ENCODE results near the gene MAGIX. TPM values are rescaled to one million over a fixed set of nuclear protein-coding genes. Genes with fewer than 3 reads are reported as not detected.

Gene MAGIX
- polyA plus RNA-seq, 1 experiment, result 0.40 TPM

DNA sequence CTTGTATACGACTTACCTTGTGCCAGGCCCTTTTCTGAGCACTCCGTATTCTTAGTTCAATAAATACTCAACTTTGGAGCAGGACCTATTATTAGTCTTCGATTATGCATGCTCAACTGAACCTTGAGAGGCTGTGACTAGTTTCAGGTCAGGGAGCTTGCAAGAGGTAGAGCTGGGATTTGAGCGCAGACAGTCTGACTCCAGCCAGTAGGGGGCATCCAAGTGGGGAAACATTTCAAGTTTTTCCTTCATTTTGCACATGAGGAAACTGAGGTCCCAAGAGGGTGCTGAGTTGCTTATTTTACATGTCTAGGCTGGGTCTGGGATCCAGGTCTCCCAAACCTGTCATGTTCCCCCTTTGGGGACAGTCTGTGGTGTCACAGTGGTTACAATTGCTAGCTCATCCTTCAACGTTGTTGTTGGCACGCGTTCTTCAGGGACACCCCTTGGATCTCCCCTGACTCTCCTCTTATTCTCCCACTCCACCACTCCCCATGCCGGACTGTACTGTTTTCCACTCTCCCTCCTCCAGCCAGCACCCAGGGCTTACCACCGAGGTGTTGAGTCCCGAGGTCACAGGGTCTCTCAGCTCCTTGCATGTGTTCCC is 30.3 kb downstream of the MAGIX start:
- TF ChIP-seq, protein P1, sequence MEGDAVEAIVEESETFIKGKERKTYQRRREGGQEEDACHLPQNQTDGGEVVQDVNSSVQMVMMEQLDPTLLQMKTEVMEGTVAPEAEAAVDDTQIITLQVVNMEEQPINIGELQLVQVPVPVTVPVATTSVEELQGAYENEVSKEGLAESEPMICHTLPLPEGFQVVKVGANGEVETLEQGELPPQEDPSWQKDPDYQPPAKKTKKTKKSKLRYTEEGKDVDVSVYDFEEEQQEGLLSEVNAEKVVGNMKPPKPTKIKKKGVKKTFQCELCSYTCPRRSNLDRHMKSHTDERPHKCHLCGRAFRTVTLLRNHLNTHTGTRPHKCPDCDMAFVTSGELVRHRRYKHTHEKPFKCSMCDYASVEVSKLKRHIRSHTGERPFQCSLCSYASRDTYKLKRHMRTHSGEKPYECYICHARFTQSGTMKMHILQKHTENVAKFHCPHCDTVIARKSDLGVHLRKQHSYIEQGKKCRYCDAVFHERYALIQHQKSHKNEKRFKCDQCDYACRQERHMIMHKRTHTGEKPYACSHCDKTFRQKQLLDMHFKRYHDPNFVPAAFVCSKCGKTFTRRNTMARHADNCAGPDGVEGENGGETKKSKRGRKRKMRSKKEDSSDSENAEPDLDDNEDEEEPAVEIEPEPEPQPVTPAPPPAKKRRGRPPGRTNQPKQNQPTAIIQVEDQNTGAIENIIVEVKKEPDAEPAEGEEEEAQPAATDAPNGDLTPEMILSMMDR (IDR thresholded peaks at IDR 0.05; ENCODE audit: low read depth, low read length), result peak; percentile 65
- Histone ChIP-seq H3K27me3 (ENCODE audit: control insufficient read depth, insufficient read depth, low read length) (no peaks in the 10 kb centered on the region), H3K9me3 (ENCODE audit: control insufficient read depth, insufficient read depth, low read length) (no peaks in the 10 kb centered on the region), H3K4me3 (ENCODE audit: low read depth, low read length) (no peak overlapping the region), H3K27ac (ENCODE audit: low read depth, low read length) (no peak overlapping the region)
- POLR2A ChIA-PET, result interaction anchor here (0.5 kb wide), 1 partner anchor 1648 kb away, joined by 3 read pairs; no protein-coding TSS in a partner anchor
- DNase-seq (ENCODE audit: low read depth, low spot score), result no peak
- CTCF ChIA-PET, result interaction anchor here (0.8 to 2.0 kb wide), 8 partner anchors 9 to 562 kb away, joined by 3 to 9 read pairs (median 4); no protein-coding TSS in a partner anchor

DNA sequence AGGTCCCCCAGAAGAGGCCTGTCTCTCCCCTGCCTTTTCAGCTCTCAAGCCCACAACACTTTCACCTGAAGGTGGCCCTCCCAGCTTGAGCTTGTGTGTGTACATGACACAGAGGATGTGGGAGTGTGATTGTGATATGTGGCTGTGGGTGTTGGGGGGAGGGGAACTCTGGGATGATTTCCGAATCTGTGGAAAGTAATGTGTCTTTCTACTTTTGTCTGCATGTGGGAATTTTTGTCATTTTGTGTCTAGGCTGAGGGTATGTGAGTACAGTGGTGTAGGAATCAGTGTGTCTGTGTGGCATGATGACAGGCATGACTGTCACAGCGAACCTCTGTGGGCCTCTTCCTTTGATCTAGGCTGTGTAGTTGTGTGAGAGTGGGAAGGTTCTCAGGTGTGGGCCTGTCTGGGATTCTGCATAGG is 31.0 kb downstream of the MAGIX start:
- ChIA-PET CTCF (interaction anchor here (1.5 to 2.0 kb wide), 3 partner anchors 9 to 75 kb away, joined by 7 to 9 read pairs (median 8); no protein-coding TSS in a partner anchor), POLR2A (no interaction called here)
- TF ChIP-seq, protein P1 (IDR thresholded peaks at IDR 0.05; ENCODE audit: low read depth, low read length), result no peak
- Histone ChIP-seq H3K27ac (ENCODE audit: low read depth, low read length) (no peak overlapping the region), H3K9me3 (ENCODE audit: control insufficient read depth, insufficient read depth, low read length) (no peaks in the 10 kb centered on the region), H3K27me3 (ENCODE audit: control insufficient read depth, insufficient read depth, low read length) (no peaks in the 10 kb centered on the region), H3K4me3 (ENCODE audit: low read depth, low read length) (no peak overlapping the region)
- DNase-seq (ENCODE audit: low read depth, low spot score), result no peak

GRCh38 chrX:49197543-49198087 is 35.1 kb downstream of the MAGIX start:
- POLR2A ChIA-PET, result no interaction called here
- H3K27ac ChIP-seq (ENCODE audit: low read depth, low read length), result no peak overlapping the region
- DNase-seq (ENCODE audit: low read depth, low spot score), result no peak

DNA sequence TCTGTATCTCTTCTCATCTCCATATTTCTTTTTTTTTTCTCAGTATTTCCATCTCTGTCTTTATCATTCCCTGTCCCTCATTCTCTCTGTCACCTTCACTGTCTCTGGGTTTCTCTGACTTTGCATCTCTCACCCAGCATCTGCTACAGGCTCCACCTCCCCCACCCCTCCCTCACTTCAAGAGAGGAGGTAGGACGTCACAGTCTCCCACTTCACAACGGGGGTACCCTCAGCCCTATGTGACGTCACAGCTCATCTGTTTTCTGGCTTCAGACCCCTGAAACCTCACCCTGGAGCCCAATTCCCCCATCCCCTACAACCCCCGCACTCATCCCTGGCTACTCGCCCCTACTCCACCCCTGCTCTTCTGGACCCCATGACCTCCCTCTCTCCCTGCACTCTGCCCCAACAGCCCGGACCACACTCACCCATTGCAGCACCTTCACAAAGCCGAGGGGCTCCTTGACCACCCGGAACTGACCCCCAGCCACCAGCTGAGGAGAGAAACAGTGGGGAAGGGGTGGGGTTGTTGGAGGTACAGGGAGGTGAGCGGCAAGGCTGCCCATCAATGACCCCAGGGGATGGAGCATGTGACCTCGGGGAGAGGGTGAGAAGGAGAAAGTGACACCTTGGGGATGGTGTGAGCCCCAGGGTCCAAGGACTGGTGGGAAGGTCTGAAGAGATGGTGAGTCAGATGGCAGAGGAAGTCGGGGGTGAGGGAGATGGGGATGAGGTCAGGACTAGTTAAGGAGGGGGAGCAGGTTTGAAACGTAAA is 36.2 kb downstream of the MAGIX start:
- Histone ChIP-seq H3K4me3 (ENCODE audit: low read depth, low read length) (no peak overlapping the region), H3K27ac (ENCODE audit: low read depth, low read length) (no peak overlapping the region), H3K9me3 (ENCODE audit: control insufficient read depth, insufficient read depth, low read length) (no peaks in the 10 kb centered on the region), H3K27me3 (ENCODE audit: control insufficient read depth, insufficient read depth, low read length) (no peaks in the 10 kb centered on the region)
- CTCF ChIA-PET, result no interaction called here
- TF ChIP-seq, protein P1 (IDR thresholded peaks at IDR 0.05; ENCODE audit: low read depth, low read length), result no peak
- DNase-seq (ENCODE audit: low read depth, low spot score), result no peak
- POLR2A ChIA-PET, result no interaction called here

More at GRCh38 chrX:49197543-49198087, 35.1 kb downstream of the MAGIX start:
- H3K9me3 ChIP-seq (ENCODE audit: control insufficient read depth, insufficient read depth, low read length), result no peaks in the 10 kb centered on the region
- TF ChIP-seq, protein P1 (IDR thresholded peaks at IDR 0.05; ENCODE audit: low read depth, low read length), result no peak
- H3K4me3 ChIP-seq (ENCODE audit: low read depth, low read length), result no peak overlapping the region
- H3K27me3 ChIP-seq (ENCODE audit: control insufficient read depth, insufficient read depth, low read length), result no peaks in the 10 kb centered on the region
- CTCF ChIA-PET, result no interaction called here

- TF ChIP-seq, protein P1 (IDR thresholded peaks at IDR 0.05; ENCODE audit: low read depth, low read length), result no peak
- H3K27ac ChIP-seq (ENCODE audit: low read depth, low read length), result no peak overlapping the region
- DNase-seq (ENCODE audit: low read depth, low spot score), result no peak
- CTCF ChIA-PET, result no interaction called here
- POLR2A ChIA-PET, result no interaction called here
- H3K9me3 ChIP-seq (ENCODE audit: control insufficient read depth, insufficient read depth, low read length), result no peaks in the 10 kb centered on the region
- H3K27me3 ChIP-seq (ENCODE audit: control insufficient read depth, insufficient read depth, low read length), result no peaks in the 10 kb centered on the region
- no peak overlapping the region for H3K4me3 ChIP-seq (ENCODE audit: low read depth, low read length)
Measured at GRCh38 chrX:49199315-49199595, 36.7 kb downstream of the MAGIX start.
